Measurements from ENCODE around the gene NAT9.

The NAT9 gene

GRCh38 chr17:74769856-74770497, 6.2 kb downstream of the NAT9 start:
- Histone ChIP-seq H4K12ac (ENCODE audit: low read depth, low read length) (no peak overlapping the region), H3K79me2 (ENCODE audit: control insufficient read depth, insufficient read depth, low read length, poor library complexity) (no peaks in the 10 kb centered on the region), H3K36me3 (ENCODE audit: control insufficient read depth in 1 of 2, insufficient read depth in 2 of 2, low read length in 2 of 2) (peaks cover 39 to 50% of the 10 kb centered on the region in 2 experiments), H2BK120ac (ENCODE audit: insufficient read depth, low read length, poor library complexity) (no peak overlapping the region), H2BK12ac (ENCODE audit: low read length) (no peak overlapping the region), H3K9ac (ENCODE audit: low read length) (no peak overlapping the region), H3K4me2 (ENCODE audit: low read length) (no peak overlapping the region), H3K27ac (ENCODE audit: low read depth, low read length) (no peak overlapping the region), H3K9me3 (ENCODE audit: insufficient read depth, low read depth, low read length) (no peaks in the 10 kb centered on the region), H4K91ac (ENCODE audit: low read depth, low read length) (no peak overlapping the region), H2BK5ac (ENCODE audit: low read depth, low read length, poor library complexity) (no peak overlapping the region), H3K23ac (ENCODE audit: low read length) (no peak overlapping the region), H2AK5ac (ENCODE audit: low read length) (no peak overlapping the region), H3K14ac (ENCODE audit: low read length) (no peak overlapping the region), H3K79me1 (ENCODE audit: low read length) (no peaks in the 10 kb centered on the region), H3K18ac (ENCODE audit: low read length) (no peak overlapping the region), H4K8ac (ENCODE audit: low read depth, low read length) (no peak overlapping the region), H2AFZ (ENCODE audit: insufficient read depth, low read length, poor library complexity) (no peak overlapping the region), H3K4ac (ENCODE audit: low read depth, low read length) (no peak overlapping the region), H3K4me1 (ENCODE audit: control insufficient read depth in 1 of 2, insufficient read depth in 2 of 2, low read length in 2 of 2) (peaks cover 10 to 11% of the 10 kb centered on the region in 2 experiments), H3K4me3 (ENCODE audit: low read depth, low read length) (no peak overlapping the region), H3K27me3 (ENCODE audit: insufficient read depth, low read length) (no peaks in the 10 kb centered on the region)
- no peak for DNase-seq
- WGBS (ENCODE audit: extremely low coverage, insufficient coverage, insufficient read length): no CpG with 5 or more reads among the region's 5 CpGs

DNA sequence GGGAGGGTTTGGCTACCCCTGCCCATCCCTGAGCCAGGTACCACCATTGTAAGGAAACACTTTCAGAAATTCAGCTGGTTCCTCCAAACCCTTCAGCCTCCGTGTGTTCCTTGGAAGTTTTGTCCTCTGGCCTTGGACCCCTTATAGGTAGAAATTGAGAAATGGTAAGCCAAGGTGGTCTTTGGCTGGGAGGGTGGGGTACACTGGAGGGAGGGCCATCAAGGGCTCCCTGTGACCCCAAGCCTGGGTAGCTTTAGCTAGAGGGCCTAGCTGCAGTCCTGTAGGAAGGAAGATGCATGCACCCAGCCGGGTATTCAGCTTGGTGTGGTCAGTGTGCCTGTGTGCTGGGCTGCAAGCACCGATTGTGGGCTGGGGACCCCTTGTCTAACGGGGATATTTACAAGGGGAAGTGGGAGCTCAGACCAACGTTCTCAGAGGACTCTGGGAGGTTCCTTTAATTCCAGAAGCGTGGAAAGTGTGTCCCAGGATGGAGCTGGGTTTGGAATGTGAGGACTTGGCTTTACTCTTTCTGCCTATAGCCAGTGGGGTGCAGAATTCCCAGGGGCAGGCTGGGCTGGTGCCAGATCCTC, 6.8 kb downstream of the NAT9 start:
- Histone ChIP-seq H3K4me2 (ENCODE audit: low read length) (no peak overlapping the region), H3K79me1 (ENCODE audit: low read length) (no peaks in the 10 kb centered on the region), H2BK120ac (ENCODE audit: insufficient read depth, low read length, poor library complexity) (no peak overlapping the region), H2AK5ac (ENCODE audit: low read length) (no peak overlapping the region), H3K27me3 (ENCODE audit: insufficient read depth, low read length) (no peaks in the 10 kb centered on the region), H3K27ac (ENCODE audit: low read depth, low read length) (no peak overlapping the region), H3K36me3 (ENCODE audit: control insufficient read depth in 1 of 2, insufficient read depth in 2 of 2, low read length in 2 of 2) (peaks cover 39 to 50% of the 10 kb centered on the region in 2 experiments), H2BK12ac (ENCODE audit: low read length) (no peak overlapping the region), H3K14ac (ENCODE audit: low read length) (no peak overlapping the region), H3K4ac (ENCODE audit: low read depth, low read length) (no peak overlapping the region), H3K9ac (ENCODE audit: low read length) (no peak overlapping the region), H3K9me3 (ENCODE audit: insufficient read depth, low read depth, low read length) (no peaks in the 10 kb centered on the region), H3K18ac (ENCODE audit: low read length) (no peak overlapping the region), H2BK5ac (ENCODE audit: low read depth, low read length, poor library complexity) (no peak overlapping the region), H4K8ac (ENCODE audit: low read depth, low read length) (no peak overlapping the region), H3K23ac (ENCODE audit: low read length) (no peak overlapping the region), H2AFZ (ENCODE audit: insufficient read depth, low read length, poor library complexity) (no peak overlapping the region), H4K12ac (ENCODE audit: low read depth, low read length) (no peak overlapping the region), H4K91ac (ENCODE audit: low read depth, low read length) (no peak overlapping the region), H3K79me2 (ENCODE audit: control insufficient read depth, insufficient read depth, low read length, poor library complexity) (no peaks in the 10 kb centered on the region), H3K4me3 (ENCODE audit: low read depth, low read length) (no peak overlapping the region), H3K4me1 (ENCODE audit: control insufficient read depth in 1 of 2, insufficient read depth in 2 of 2, low read length in 2 of 2) (peaks cover 10 to 11% of the 10 kb centered on the region in 2 experiments)
- DNase-seq: no peak
- no CpG with 5 or more reads among the region's 6 CpGs for WGBS (ENCODE audit: extremely low coverage, insufficient coverage, insufficient read length)

GRCh38 chr17:74768763-74769114, 7.4 kb downstream of the NAT9 start:
- no peaks in the 10 kb centered on the region for H3K9me3 ChIP-seq (ENCODE audit: insufficient read depth, low read depth, low read length)

GRCh38 chr17:74768069-74768762, 7.9 kb downstream of the NAT9 start:
- H3K4me3 ChIP-seq (ENCODE audit: low read depth, low read length): no peak overlapping the region

More at GRCh38 chr17:74768763-74769114, 7.4 kb downstream of the NAT9 start:
- H3K4me1 ChIP-seq (ENCODE audit: control insufficient read depth in 1 of 2, insufficient read depth in 2 of 2, low read length in 2 of 2): peaks cover 7 to 9% of the 10 kb centered on the region in 2 experiments
- no peaks in the 10 kb centered on the region for H3K79me1 ChIP-seq (ENCODE audit: low read length)
- no peak overlapping the region for H3K4me3 ChIP-seq (ENCODE audit: low read depth, low read length)
- no peak overlapping the region for H2BK5ac ChIP-seq (ENCODE audit: low read depth, low read length, poor library complexity)
- no peak overlapping the region for H3K4me2 ChIP-seq (ENCODE audit: low read length)
- no peak overlapping the region for H3K18ac ChIP-seq (ENCODE audit: low read length)
- H2BK12ac ChIP-seq (ENCODE audit: low read length): no peak overlapping the region
- no peak overlapping the region for H4K12ac ChIP-seq (ENCODE audit: low read depth, low read length)
- H2AFZ ChIP-seq (ENCODE audit: insufficient read depth, low read length, poor library complexity): no peak overlapping the region
- H2AK5ac ChIP-seq (ENCODE audit: low read length): no peak overlapping the region
- no peak overlapping the region for H3K27ac ChIP-seq (ENCODE audit: low read depth, low read length)
- no peak overlapping the region for H2BK120ac ChIP-seq (ENCODE audit: insufficient read depth, low read length, poor library complexity)
- no peak for DNase-seq
- H3K9ac ChIP-seq (ENCODE audit: low read length): no peak overlapping the region
- H3K27me3 ChIP-seq (ENCODE audit: insufficient read depth, low read length): no peaks in the 10 kb centered on the region
- H3K36me3 ChIP-seq (ENCODE audit: control insufficient read depth in 1 of 2, insufficient read depth in 2 of 2, low read length in 2 of 2): peaks cover 39 to 50% of the 10 kb centered on the region in 2 experiments
- no peak overlapping the region for H3K14ac ChIP-seq (ENCODE audit: low read length)
- H4K8ac ChIP-seq (ENCODE audit: low read depth, low read length): no peak overlapping the region
- H3K4ac ChIP-seq (ENCODE audit: low read depth, low read length): no peak overlapping the region
- no CpG with 5 or more reads among the region's 7 CpGs for WGBS (ENCODE audit: extremely low coverage, insufficient coverage, insufficient read length)
- H4K91ac ChIP-seq (ENCODE audit: low read depth, low read length): no peak overlapping the region
- H3K23ac ChIP-seq (ENCODE audit: low read length): no peak overlapping the region
- no peaks in the 10 kb centered on the region for H3K79me2 ChIP-seq (ENCODE audit: control insufficient read depth, insufficient read depth, low read length, poor library complexity)

More at GRCh38 chr17:74768069-74768762, 7.9 kb downstream of the NAT9 start:
- Histone ChIP-seq H3K79me1 (ENCODE audit: low read length) (no peaks in the 10 kb centered on the region), H3K4ac (ENCODE audit: low read depth, low read length) (no peak overlapping the region), H3K79me2 (ENCODE audit: control insufficient read depth, insufficient read depth, low read length, poor library complexity) (no peaks in the 10 kb centered on the region), H4K8ac (ENCODE audit: low read depth, low read length) (no peak overlapping the region), H3K27ac (ENCODE audit: low read depth, low read length) (no peak overlapping the region), H2AK5ac (ENCODE audit: low read length) (no peak overlapping the region), H3K9me3 (ENCODE audit: insufficient read depth, low read depth, low read length) (no peaks in the 10 kb centered on the region), H4K12ac (ENCODE audit: low read depth, low read length) (no peak overlapping the region), H3K14ac (ENCODE audit: low read length) (no peak overlapping the region), H4K91ac (ENCODE audit: low read depth, low read length) (no peak overlapping the region), H3K18ac (ENCODE audit: low read length) (no peak overlapping the region), H3K9ac (ENCODE audit: low read length) (no peak overlapping the region), H3K36me3 (ENCODE audit: control insufficient read depth in 1 of 2, insufficient read depth in 2 of 2, low read length in 2 of 2) (peaks cover 36 to 46% of the 10 kb centered on the region in 2 experiments), H2BK12ac (ENCODE audit: low read length) (no peak overlapping the region), H2AFZ (ENCODE audit: insufficient read depth, low read length, poor library complexity) (no peak overlapping the region), H3K27me3 (ENCODE audit: insufficient read depth, low read length) (no peaks in the 10 kb centered on the region), H3K4me2 (ENCODE audit: low read length) (no peak overlapping the region), H2BK5ac (ENCODE audit: low read depth, low read length, poor library complexity) (no peak overlapping the region), H2BK120ac (ENCODE audit: insufficient read depth, low read length, poor library complexity) (no peak overlapping the region), H3K23ac (ENCODE audit: low read length) (no peak overlapping the region), H3K4me1 (ENCODE audit: control insufficient read depth in 1 of 2, insufficient read depth in 2 of 2, low read length in 2 of 2) (peaks cover 7 to 9% of the 10 kb centered on the region in 2 experiments)
- DNase-seq: no peak
- no CpG with 5 or more reads among the region's 17 CpGs for WGBS (ENCODE audit: extremely low coverage, insufficient coverage, insufficient read length)

Data from trophoblast cell (in vitro differentiated cells and primary cell).